ENCODE measurements around the gene SPATS2L.

Gene SPATS2L

DNA sequence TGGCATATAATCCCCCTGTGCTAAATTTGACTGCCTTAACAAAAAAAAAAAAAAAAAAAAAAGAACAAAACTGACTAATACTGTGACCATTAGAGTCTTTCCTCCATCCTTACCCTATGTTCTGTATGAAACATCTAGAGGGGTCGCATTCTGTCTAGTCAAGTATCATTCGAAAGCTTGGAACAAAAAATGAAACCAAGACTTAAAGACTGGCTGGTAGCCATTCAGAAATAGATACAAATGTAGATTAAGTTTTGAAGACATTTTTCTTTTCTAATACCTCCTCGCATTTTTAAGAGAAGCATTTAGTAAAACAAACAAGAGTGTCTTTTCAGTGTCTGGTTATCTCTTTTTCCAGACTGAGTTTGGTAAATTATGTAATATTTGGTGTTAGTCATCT, 66.7 kb downstream of the SPATS2L start:
- TF ChIP-seq POLR2AphosphoS5 (IDR thresholded peaks at IDR 0.05; ENCODE audit: low read depth, low read length): no peak
- no peak for TF ChIP-seq TAF1 (IDR thresholded peaks at IDR 0.05; ENCODE audit: borderline replicate concordance, low read depth, low read length)
- TF ChIP-seq POLR2A (IDR thresholded peaks at IDR 0.05; ENCODE audit: low read depth, low read length): no peak
- FAIRE-seq: no peak
- DNase-seq (ENCODE audit: insufficient read length): no peak

DNA sequence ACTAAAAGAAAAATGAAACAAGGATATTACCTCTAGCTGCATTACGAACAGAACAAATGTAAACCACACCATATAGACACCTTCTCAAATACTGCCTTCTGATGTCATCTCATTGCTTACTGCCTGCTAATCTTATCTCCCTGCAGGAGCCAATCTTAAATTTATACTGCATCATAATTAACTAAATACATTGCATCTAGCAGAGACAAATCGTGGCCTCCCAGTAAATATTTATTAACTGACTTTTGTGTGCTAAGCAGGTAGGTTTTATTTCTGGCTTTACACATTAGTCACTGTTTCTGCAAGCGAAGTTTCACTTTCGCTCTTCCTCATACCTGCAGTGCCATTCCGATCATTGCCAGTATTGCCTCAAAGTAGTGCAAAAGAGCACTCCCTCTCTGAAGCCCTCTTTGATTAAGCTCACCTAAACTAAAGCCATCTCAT, 67.5 kb downstream of the SPATS2L start:
- TF ChIP-seq POLR2AphosphoS5 (IDR thresholded peaks at IDR 0.05; ENCODE audit: low read depth, low read length) (no peak), POLR2A (IDR thresholded peaks at IDR 0.05; ENCODE audit: low read depth, low read length) (no peak), TAF1 (IDR thresholded peaks at IDR 0.05; ENCODE audit: borderline replicate concordance, low read depth, low read length) (no peak)
- DNase-seq (ENCODE audit: insufficient read length) (no peak), FAIRE-seq (peak; percentile 89)

DNA sequence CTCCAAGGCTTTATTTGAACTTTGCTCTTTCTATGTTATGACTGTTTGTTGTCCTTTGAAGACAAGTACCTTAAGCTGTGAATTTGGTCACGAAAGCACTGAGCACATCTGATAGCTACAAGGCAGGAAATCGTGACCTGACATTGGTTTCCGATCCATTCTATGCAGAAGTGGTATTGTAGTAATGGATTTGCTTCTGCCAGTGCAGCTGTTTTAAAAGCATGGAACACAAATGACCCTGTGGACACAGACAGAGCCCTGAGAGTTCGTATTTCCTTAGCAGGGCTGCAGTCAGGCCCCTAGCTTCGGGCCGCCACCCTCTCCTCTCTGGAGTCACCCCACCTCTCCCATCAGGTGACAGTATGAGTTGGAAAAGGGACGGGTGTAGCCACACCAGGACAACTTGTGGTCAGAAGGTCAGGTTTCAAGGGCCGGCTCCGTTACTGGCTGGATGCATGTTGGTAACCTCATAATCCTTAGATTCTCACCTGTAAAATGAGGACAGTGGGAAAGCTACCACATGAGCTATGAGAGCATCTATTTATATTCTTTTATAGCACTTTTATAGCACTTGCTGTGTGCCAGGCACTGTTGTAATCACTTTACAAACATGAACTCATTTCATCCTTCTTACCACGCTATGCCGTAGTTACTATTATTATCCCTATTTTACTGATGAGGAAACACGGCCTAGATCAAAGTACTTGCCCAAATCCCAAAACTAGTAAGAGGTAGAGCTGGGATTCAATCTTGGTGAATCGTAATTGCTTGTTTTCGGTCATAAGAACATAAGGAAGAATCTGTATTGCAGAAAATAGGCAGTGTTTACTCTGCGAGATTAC, 70.2 kb downstream of the SPATS2L start:
- no peak for DNase-seq (ENCODE audit: insufficient read length)

DNA sequence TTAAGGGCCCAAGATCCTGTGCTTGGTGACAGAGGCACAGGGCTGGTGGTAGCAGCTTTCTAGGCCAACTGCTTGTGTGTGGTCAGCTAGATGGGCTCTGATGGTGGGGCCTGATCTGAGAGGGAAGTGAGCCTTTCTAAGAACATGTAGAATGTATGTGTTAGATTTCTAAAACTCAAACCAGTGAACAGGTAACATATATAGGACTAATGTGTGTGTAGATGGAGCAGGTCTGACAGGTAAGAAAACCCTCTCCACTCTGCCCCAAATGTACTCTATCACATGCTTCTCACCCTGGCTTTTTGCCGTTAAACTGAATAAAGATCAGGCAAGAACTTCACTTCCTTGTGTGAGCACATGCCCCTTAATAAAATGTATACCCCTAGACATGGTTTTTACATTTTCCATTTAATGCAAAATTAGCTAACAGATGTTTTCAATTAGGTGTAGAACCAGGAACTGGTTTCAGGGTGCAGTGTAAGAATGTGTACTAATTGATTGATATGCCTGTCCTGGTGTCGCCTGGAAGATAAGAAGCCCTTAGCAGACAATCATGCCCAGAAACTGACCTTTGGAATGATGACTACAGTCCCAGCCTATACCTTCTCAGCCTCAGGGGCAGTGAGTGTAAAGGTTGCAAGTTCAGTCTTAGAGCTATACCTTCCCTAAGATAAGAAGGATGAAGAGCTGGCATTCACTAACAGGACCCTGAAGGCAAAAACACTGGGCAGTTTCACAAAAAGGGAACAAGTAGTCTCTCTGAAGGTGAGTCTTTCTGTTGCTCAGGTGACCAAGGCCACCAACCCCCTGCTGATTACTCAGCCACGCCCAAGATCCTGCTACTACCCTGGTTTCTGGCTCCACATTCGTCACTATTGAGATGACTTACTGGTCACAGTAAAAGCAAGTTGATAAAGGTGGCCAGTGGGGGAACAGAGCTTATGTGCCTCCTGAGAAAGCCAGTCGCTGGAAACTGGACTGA, 71.2 kb downstream of the SPATS2L start:
- TF ChIP-seq TAF1 (IDR thresholded peaks at IDR 0.05; ENCODE audit: borderline replicate concordance, low read depth, low read length): no peak
- TF ChIP-seq POLR2AphosphoS5 (IDR thresholded peaks at IDR 0.05; ENCODE audit: low read depth, low read length): no peak
- no peak for TF ChIP-seq POLR2A (IDR thresholded peaks at IDR 0.05; ENCODE audit: low read depth, low read length)
- no peak for DNase-seq (ENCODE audit: insufficient read length)
- no peak for FAIRE-seq

More for the DNA sequence above, 70.2 kb downstream of the SPATS2L start:
- TF ChIP-seq POLR2AphosphoS5 (IDR thresholded peaks at IDR 0.05; ENCODE audit: low read depth, low read length) (no peak), POLR2A (IDR thresholded peaks at IDR 0.05; ENCODE audit: low read depth, low read length) (no peak), TAF1 (IDR thresholded peaks at IDR 0.05; ENCODE audit: borderline replicate concordance, low read depth, low read length) (no peak)
- peak; percentile 5 for FAIRE-seq

DNA sequence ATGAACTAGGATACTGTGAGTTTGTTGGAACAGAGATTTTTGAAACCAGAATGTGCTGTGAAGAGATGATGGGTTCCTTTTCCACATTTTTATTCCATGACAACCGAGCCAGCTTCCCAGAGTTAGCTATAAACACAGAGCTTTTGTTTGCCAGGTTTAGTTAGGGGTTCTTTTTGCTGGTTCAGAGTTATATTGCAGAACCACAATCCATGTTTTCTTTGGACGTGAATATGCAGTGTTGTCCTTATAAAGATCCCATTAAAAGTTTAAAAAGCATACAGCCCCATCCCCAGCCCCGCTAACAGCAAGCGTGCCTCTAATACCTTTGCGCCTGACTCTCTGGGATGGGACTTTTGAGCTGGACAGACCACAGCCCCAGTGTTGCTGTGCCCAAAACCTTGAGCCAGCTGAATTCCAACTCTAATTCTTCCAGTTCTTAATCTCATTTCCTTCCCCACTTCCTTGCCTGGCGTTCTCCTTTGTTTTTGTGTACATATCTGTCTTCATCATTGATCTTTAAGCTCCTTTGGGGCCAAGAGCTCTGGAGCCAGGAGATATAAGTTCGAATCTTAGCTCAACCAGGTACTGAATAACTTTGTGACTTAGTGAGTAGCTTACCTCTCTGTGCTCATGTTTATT, 72.3 kb downstream of the SPATS2L start:
- FAIRE-seq: no peak
- no peak for DNase-seq (ENCODE audit: insufficient read length)
- no peak for TF ChIP-seq TAF1 (IDR thresholded peaks at IDR 0.05; ENCODE audit: borderline replicate concordance, low read depth, low read length)
- TF ChIP-seq POLR2A (IDR thresholded peaks at IDR 0.05; ENCODE audit: low read depth, low read length): no peak
- no peak for TF ChIP-seq POLR2AphosphoS5 (IDR thresholded peaks at IDR 0.05; ENCODE audit: low read depth, low read length)

DNA sequence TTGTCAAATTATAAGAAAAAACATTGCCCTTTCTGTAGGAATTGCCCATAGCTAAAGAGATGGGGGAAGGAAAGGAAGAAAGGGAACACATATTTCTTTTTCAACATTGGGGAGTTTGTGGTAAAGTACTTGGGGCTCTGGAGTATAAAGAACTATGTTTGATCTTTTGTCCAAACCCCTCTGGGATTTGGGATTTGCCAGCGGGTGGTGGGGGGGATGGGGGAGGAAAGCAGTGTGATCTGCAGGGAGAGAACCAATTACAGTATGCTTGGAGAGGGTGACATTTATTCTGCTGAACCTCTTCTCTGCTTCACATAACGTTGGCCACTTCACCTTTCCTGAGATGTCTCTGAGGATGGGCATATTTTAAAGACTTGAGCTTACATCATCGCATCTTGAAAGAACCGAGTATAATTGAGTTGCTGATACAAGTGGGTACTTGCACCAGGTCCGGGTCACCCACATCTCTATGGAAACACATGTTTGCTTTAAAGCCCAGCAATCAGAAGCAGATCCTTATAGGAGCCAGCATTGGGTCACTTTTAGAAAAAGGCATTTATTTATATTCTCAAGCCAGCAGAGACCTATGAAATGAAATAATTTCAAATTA, 73.1 kb downstream of the SPATS2L start:
- FAIRE-seq (no peak), DNase-seq (ENCODE audit: insufficient read length) (no peak)
- TF ChIP-seq TAF1 (IDR thresholded peaks at IDR 0.05; ENCODE audit: borderline replicate concordance, low read depth, low read length) (no peak), POLR2AphosphoS5 (IDR thresholded peaks at IDR 0.05; ENCODE audit: low read depth, low read length) (no peak), POLR2A (IDR thresholded peaks at IDR 0.05; ENCODE audit: low read depth, low read length) (no peak)

DNA sequence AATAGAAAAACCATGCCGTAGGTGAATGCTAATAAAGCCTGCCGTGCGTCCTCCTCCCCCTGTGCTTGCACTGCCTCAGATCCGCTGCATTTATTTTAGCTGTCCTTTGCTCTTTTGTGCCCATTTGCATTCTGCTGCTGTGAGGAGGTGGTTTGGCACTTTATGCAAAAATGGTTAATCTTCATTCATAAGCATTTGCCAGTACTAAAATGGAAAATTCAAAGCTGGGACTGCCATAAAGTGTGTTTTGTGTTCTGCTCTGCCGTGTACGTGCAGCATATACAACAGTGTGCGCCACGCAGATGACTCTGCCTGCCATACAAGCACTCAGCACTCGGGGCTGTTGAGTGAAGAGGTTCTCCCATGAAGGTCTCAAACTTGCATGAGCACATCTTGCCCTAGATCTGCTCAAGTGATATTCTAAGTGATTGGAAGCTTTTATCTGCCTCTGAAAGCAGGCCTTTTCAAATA, 73.6 kb downstream of the SPATS2L start:
- DNase-seq (ENCODE audit: insufficient read length) (no peak), FAIRE-seq (no peak)

DNA sequence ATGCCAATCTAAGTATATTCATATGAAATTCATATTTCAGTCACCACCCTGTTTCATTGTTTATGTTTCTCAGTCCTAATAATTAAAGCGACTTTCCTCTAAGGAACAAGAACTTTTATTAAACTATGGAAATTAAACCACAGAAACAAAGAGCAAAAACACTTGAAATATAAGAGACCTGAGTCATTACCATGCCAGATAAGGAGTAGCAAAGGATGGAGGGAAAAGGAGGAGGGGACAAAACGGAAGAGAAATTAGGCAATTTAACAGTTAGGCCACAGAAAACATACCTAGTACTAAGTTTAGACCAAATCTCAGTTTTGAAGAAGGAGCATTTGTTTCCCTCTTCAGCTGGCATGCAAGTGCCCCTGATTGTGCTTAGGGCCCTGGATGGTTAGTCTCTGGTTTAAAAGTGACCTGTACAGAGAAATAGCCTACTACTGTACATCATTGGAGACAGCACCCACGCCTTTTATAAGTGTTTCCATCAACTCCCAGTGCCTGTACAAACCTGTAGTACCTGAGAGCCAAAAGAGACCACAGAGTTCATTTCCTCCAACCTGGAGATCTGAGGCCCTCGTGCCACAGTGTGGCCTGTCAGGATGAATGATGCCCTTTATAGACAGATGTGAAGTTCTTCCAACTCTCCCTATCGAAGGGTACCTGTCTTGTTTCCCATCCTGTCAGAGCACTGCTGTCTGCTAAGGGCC, 74.5 kb downstream of the SPATS2L start:
- no peak for FAIRE-seq
- no peak for DNase-seq (ENCODE audit: insufficient read length)
- TF ChIP-seq TAF1 (IDR thresholded peaks at IDR 0.05; ENCODE audit: borderline replicate concordance, low read depth, low read length): no peak
- TF ChIP-seq POLR2A (IDR thresholded peaks at IDR 0.05; ENCODE audit: low read depth, low read length): no peak
- TF ChIP-seq POLR2AphosphoS5 (IDR thresholded peaks at IDR 0.05; ENCODE audit: low read depth, low read length): no peak

More for the DNA sequence above, 73.6 kb downstream of the SPATS2L start:
- TF ChIP-seq TAF1 (IDR thresholded peaks at IDR 0.05; ENCODE audit: borderline replicate concordance, low read depth, low read length): no peak
- no peak for TF ChIP-seq POLR2A (IDR thresholded peaks at IDR 0.05; ENCODE audit: low read depth, low read length)
- no peak for TF ChIP-seq POLR2AphosphoS5 (IDR thresholded peaks at IDR 0.05; ENCODE audit: low read depth, low read length)

DNA sequence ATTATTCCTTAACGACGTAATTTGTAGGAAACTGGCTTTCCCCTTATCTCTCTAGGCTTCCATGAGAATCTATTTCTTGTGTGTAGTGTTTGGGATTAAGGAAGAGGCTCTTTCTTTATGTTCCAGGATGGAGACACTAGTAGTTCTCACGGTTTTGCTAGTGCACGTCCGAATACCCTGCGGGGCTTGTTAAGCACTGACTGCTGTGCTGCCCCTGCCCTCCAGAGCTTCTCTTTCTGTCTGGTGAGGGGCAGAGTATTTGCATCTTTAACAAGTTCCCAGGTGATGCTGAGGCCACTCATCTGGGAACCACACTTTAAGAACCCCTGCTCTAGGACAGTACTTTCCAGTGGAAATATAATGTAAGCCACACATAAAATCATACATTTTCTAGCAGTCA, 76.4 kb downstream of the SPATS2L start:
- TF ChIP-seq POLR2AphosphoS5 (IDR thresholded peaks at IDR 0.05; ENCODE audit: low read depth, low read length) (no peak), TAF1 (IDR thresholded peaks at IDR 0.05; ENCODE audit: borderline replicate concordance, low read depth, low read length) (no peak), POLR2A (IDR thresholded peaks at IDR 0.05; ENCODE audit: low read depth, low read length) (no peak)
- FAIRE-seq: no peak
- DNase-seq (ENCODE audit: insufficient read length): no peak

All from GM12892 (cell line).